GM23338 (cell line): ENCODE measurements around the gene DTNA. TPM values are rescaled to one million over a fixed set of nuclear protein-coding genes. Genes with fewer than 3 reads are reported as not detected.

Source experiments
- ATAC-seq: fragments of 200-7000 bp; cut with Tn5 transposase; 3 replicates; pipeline ENCODE4 v1.9.1; 2020
- DNase-seq: peaks from one replicate; pipeline ENCODE4 v3.0.0-alpha.2; 2015; ENCODE audit warnings: low spot score
- H2AFZ ChIP-seq: fragments of 200-600 bp; sonication (generic); 2 replicates; pipeline ENCODE4 v1.8.0; 2016; ENCODE audit warnings: antibody characterized with exemption, mild to moderate bottlenecking, moderate library complexity
- H3F3A ChIP-seq: fragments of 200-600 bp; sonication (generic); replicated peaks from 2 replicates; pipeline ENCODE4 v1.8.0; 2017; ENCODE audit warnings: antibody characterized with exemption, mixed run types, low read depth
- H3K27ac ChIP-seq: fragments of 200-600 bp; sonication (generic); 2 replicates; pipeline ENCODE4 v1.6.1; 2016; ENCODE audit warnings: low read depth
- H3K27me3 ChIP-seq: fragments of 200-600 bp; sonication (generic); 2 replicates; pipeline ENCODE4 v1.8.0; 2016; ENCODE audit warnings: mild to moderate bottlenecking, mixed run types, moderate library complexity; ENCODE audit not compliant: insufficient read depth
- H3K36me3 ChIP-seq: fragments of 200-600 bp; sonication (generic); 2 replicates; pipeline ENCODE4 v1.8.0; 2016; ENCODE audit warnings: mild to moderate bottlenecking; ENCODE audit not compliant: insufficient read depth
- H3K4me1 ChIP-seq: fragments of 200-600 bp; sonication (generic); 2 replicates; pipeline ENCODE4 v1.8.0; 2016; ENCODE audit warnings: mild to moderate bottlenecking, moderate library complexity; ENCODE audit not compliant: insufficient read depth
- H3K4me2 ChIP-seq: fragments of 200-600 bp; sonication (generic); 2 replicates; pipeline ENCODE4 v1.7.1; 2017; ENCODE audit warnings: mixed run types
- H3K4me3 ChIP-seq: fragments of 200-600 bp; sonication (generic); 2 replicates; pipeline ENCODE4 v1.6.1; 2016; ENCODE audit warnings: mixed run types
- H3K79me2 ChIP-seq: fragments of 200-600 bp; sonication (generic); replicated peaks from 2 replicates; pipeline ENCODE4 v1.8.0; 2017; ENCODE audit warnings: mild to moderate bottlenecking; ENCODE audit not compliant: insufficient read depth
- H3K9me2 ChIP-seq: fragments of 200-600 bp; sonication (generic); 2 replicates; pipeline ENCODE4 v1.8.0; 2017; ENCODE audit not compliant: insufficient read depth
- H4K20me1 ChIP-seq: fragments of 200-600 bp; sonication (generic); replicated peaks from 2 replicates; pipeline ENCODE4 v1.8.0; 2017; ENCODE audit warnings: mild to moderate bottlenecking; ENCODE audit not compliant: insufficient read depth
- H3K27ac Mint-ChIP-seq: 2 replicates; pipeline ENCODE4 v1.8.0; 2020; ENCODE audit warnings: inconsistent platforms, mild to moderate bottlenecking, moderate library complexity, mixed read lengths
- H3K27me3 Mint-ChIP-seq: 3 replicates; pipeline ENCODE4 v1.8.0; 2022; ENCODE audit warnings: low read depth, mild to moderate bottlenecking, moderate library complexity, mixed read lengths, inconsistent platforms; ENCODE audit not compliant: insufficient read depth, poor library complexity
- H3K36me3 Mint-ChIP-seq: 3 replicates; pipeline ENCODE4 v1.8.0; 2021; ENCODE audit warnings: low read depth, mild to moderate bottlenecking, inconsistent platforms, moderate library complexity, mixed read lengths
- H3K4me1 Mint-ChIP-seq: 3 replicates; pipeline ENCODE4 v1.8.0; 2020; ENCODE audit warnings: mild to moderate bottlenecking, inconsistent platforms, mixed read lengths
- H3K4me3 Mint-ChIP-seq: 3 replicates; pipeline ENCODE4 v1.8.0; 2021; ENCODE audit warnings: moderate library complexity, mild to moderate bottlenecking, inconsistent platforms, mixed read lengths
- H3K9me3 Mint-ChIP-seq: 3 replicates; pipeline ENCODE4 v1.8.0; 2020; ENCODE audit warnings: moderate library complexity, mild to moderate bottlenecking, inconsistent platforms, mixed read lengths
- CREB1 ChIP-seq: fragments of 250-450 bp; sonication (Bioruptor Pico); IDR thresholded peaks from 2 replicates; pipeline ENCODE4 v1.5.0; 2020; ENCODE audit warnings: low read depth, mild to moderate bottlenecking, moderate library complexity
- CTCF ChIP-seq, 2 experiments: fragments of 200-600 bp in 1 of 2; sonication (generic) in 1 of 2; conservative IDR thresholded peaks; 2 replicates each; pipeline versions ENCODE4 v1.5.1 to v1.6.1; 2016 to 2017; ENCODE audit warnings: antibody characterized with exemption in 2 of 2, low read depth in 2 of 2, mild to moderate bottlenecking in 2 of 2, moderate library complexity in 1 of 2
- ETS1 ChIP-seq: IDR thresholded peaks from 2 replicates; pipeline ENCODE4 v1.6.1; 2016; ENCODE audit warnings: antibody characterized with exemption
- EZH2 ChIP-seq: fragments of 200-600 bp; sonication (generic); IDR thresholded peaks from one replicate; pipeline ENCODE4 v1.8.0; 2017; ENCODE audit warnings: antibody characterized with exemption, mild to moderate bottlenecking, low read depth; ENCODE audit not compliant: unreplicated experiment
- EZH2phosphoT487 ChIP-seq: fragments of 200-600 bp; sonication (generic); IDR thresholded peaks from one replicate; pipeline ENCODE4 v1.8.1; 2018; ENCODE audit warnings: antibody characterized with exemption; ENCODE audit not compliant: unreplicated experiment
- JUNB ChIP-seq: IDR thresholded peaks from one replicate; pipeline ENCODE4 v1.6.1; 2016; ENCODE audit warnings: antibody characterized with exemption; ENCODE audit not compliant: unreplicated experiment
- NANOG ChIP-seq: IDR thresholded peaks from 2 replicates; pipeline ENCODE4 v1.6.1; 2016; ENCODE audit warnings: antibody characterized with exemption, borderline replicate concordance
- POLR2AphosphoS5 ChIP-seq: IDR thresholded peaks from 2 replicates; pipeline ENCODE4 v1.6.1; 2016; ENCODE audit warnings: antibody characterized with exemption, low read depth
- REST ChIP-seq: IDR thresholded peaks from one replicate; pipeline ENCODE4 v1.6.1; 2018; ENCODE audit warnings: antibody characterized with exemption; ENCODE audit not compliant: unreplicated experiment
- STAT1 ChIP-seq: IDR thresholded peaks from one replicate; pipeline ENCODE4 v1.6.1; 2016; ENCODE audit warnings: antibody characterized with exemption; ENCODE audit not compliant: unreplicated experiment
- ZNF114 ChIP-seq: fragments of 250-450 bp; sonication (Bioruptor Pico); IDR thresholded peaks from 2 replicates; pipeline ENCODE4 v1.5.0; 2020; ENCODE audit warnings: mild to moderate bottlenecking, moderate library complexity
- ZNF331 ChIP-seq: fragments of 250-450 bp; sonication (Bioruptor Pico); IDR thresholded peaks from 2 replicates; pipeline ENCODE4 v1.5.0; 2020; ENCODE audit warnings: low read depth, mild to moderate bottlenecking, moderate library complexity
- polyA plus RNA-seq: library from polyadenylated mRNA; unstranded; fragments of >200 nt; fragmentation: Nextera tagmentation; extraction: Ambion mirVana; gene quantifications from 2 replicates; pipeline ENCODE4 v1.2.1, GENCODE V29; 2016
- total RNA-seq: library from RNA; depleted of rRNA; stranded (reverse); fragments of >200 nt; shearing (Covaris generic); gene quantifications from 2 replicates; pipeline ENCODE4 v1.2.3, GENCODE V29; 2014
- TF ChIP-seq, protein P1 (sequence below): fragments of 250-450 bp; sonication (Bioruptor Pico); IDR thresholded peaks from 2 replicates; pipeline ENCODE4 v1.5.0; 2020; ENCODE audit warnings: mild to moderate bottlenecking, moderate library complexity

The DTNA gene
- total and polyA plus RNA-seq, 2 experiments from 2014 or later, result 11.5 to 25.1 TPM

DNA sequence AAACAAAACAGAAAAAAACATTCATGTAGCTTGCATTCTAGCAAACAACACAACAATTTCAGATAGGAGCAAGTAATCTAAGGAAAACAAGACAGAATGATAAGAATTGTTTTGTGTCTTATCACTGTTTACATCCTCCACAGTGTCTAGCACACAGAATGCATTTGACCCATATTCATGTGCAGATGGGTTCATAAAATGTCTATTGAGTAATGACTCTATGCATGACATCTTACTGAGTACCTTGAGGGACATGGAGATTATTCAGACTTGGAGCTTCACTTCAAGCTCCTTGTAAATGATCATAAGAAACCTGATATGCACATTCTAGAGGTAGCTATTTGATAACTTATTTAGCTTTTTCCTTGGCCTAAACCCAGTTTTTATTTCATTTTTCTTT, 69.0 kb downstream of the DTNA start:
- no peak for ATAC-seq
- H3K9me3 Mint-ChIP-seq, result no peaks in the 10 kb centered on the region
- H3K27me3 Mint-ChIP-seq, result no peaks in the 10 kb centered on the region
- Histone ChIP-seq H2AFZ (no peak overlapping the region), H3K9me2 (0 out of 2 replicates have a peak, but pooled peaks cover 3% of the 10 kb centered on the region), H3K4me2 (no peak overlapping the region), H3F3A (no peaks in the 10 kb centered on the region), H3K79me2 (no peaks in the 10 kb centered on the region), H3K4me3 (no peak overlapping the region), H3K36me3 (no peaks in the 10 kb centered on the region), H3K27me3 (no peaks in the 10 kb centered on the region), H3K27ac (no peak overlapping the region), H3K4me1 (no peaks in the 10 kb centered on the region), H4K20me1 (no peaks in the 10 kb centered on the region)
- DNase-seq, result no peak
- no peaks in the 10 kb centered on the region for H3K36me3 Mint-ChIP-seq
- no peak overlapping the region for H3K4me3 Mint-ChIP-seq
- H3K4me1 Mint-ChIP-seq, result peaks cover under 1% of the 10 kb centered on the region; the same call in 1 of the 3 replicates
- TF ChIP-seq EZH2 (no peak), CREB1 (CRISPR knock-in tag) (no peak), ZNF114 (no peak), CTCF (conservative IDR thresholded peaks at IDR 0.05; ENCODE audit: low read depth in 2 of 2) (no peak), REST (no peak), POLR2AphosphoS5 (no peak), ETS1 (no peak), STAT1 (no peak), JUNB (no peak), ZNF331 (CRISPR knock-in tag) (no peak), EZH2phosphoT487 (no peak), NANOG (no peak)
- TF ChIP-seq, protein P1, sequence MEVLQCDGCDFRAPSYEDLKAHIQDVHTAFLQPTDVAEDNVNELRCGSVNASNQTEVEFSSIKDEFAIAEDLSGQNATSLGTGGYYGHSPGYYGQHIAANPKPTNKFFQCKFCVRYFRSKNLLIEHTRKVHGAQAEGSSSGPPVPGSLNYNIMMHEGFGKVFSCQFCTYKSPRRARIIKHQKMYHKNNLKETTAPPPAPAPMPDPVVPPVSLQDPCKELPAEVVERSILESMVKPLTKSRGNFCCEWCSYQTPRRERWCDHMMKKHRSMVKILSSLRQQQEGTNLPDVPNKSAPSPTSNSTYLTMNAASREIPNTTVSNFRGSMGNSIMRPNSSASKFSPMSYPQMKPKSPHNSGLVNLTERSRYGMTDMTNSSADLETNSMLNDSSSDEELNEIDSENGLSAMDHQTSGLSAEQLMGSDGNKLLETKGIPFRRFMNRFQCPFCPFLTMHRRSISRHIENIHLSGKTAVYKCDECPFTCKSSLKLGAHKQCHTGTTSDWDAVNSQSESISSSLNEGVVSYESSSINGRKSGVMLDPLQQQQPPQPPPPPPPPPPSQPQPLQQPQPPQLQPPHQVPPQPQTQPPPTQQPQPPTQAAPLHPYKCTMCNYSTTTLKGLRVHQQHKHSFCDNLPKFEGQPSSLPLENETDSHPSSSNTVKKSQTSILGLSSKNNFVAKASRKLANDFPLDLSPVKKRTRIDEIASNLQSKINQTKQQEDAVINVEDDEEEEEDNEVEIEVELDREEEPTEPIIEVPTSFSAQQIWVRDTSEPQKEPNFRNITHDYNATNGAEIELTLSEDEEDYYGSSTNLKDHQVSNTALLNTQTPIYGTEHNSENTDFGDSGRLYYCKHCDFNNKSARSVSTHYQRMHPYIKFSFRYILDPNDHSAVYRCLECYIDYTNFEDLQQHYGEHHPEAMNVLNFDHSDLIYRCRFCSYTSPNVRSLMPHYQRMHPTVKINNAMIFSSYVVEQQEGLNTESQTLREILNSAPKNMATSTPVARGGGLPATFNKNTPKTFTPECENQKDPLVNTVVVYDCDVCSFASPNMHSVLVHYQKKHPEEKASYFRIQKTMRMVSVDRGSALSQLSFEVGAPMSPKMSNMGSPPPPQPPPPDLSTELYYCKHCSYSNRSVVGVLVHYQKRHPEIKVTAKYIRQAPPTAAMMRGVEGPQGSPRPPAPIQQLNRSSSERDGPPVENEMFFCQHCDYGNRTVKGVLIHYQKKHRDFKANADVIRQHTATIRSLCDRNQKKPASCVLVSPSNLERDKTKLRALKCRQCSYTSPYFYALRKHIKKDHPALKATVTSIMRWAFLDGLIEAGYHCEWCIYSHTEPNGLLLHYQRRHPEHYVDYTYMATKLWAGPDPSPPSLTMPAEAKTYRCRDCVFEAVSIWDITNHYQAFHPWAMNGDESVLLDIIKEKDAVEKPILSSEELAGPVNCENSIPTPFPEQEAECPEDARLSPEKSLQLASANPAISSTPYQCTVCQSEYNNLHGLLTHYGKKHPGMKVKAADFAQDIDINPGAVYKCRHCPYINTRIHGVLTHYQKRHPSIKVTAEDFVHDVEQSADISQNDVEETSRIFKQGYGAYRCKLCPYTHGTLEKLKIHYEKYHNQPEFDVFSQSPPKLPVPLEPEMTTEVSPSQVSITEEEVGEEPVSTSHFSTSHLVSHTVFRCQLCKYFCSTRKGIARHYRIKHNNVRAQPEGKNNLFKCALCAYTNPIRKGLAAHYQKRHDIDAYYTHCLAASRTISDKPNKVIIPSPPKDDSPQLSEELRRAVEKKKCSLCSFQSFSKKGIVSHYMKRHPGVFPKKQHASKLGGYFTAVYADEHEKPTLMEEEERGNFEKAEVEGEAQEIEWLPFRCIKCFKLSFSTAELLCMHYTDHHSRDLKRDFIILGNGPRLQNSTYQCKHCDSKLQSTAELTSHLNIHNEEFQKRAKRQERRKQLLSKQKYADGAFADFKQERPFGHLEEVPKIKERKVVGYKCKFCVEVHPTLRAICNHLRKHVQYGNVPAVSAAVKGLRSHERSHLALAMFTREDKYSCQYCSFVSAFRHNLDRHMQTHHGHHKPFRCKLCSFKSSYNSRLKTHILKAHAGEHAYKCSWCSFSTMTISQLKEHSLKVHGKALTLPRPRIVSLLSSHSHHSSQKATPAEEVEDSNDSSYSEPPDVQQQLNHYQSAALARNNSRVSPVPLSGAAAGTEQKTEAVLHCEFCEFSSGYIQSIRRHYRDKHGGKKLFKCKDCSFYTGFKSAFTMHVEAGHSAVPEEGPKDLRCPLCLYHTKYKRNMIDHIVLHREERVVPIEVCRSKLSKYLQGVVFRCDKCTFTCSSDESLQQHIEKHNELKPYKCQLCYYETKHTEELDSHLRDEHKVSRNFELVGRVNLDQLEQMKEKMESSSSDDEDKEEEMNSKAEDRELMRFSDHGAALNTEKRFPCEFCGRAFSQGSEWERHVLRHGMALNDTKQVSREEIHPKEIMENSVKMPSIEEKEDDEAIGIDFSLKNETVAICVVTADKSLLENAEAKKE (CRISPR knock-in tag), result no peak
- no peak overlapping the region for H3K27ac Mint-ChIP-seq
